Adipocyte (in vitro differentiated cells): ENCODE results near the gene UPK1A.
"Not testable (repeated sequence)": the region's sequence is repeated elsewhere in the genome, so short reads cannot be mapped to it uniquely, and the experiment has no call there.

Experiments used
- DNase-seq: peaks from one replicate; pipeline ENCODE4 v3.0.0-alpha.2; 2015; ENCODE audit warnings: low read depth
- H3K27me3 ChIP-seq: replicated peaks from 2 replicates; pipeline ENCODE4 v1.7.0; 2013; ENCODE audit warnings: mild to moderate bottlenecking, low read length, moderate library complexity; ENCODE audit not compliant: control insufficient read depth, insufficient read depth
- H3K36me3 ChIP-seq: 2 replicates; pipeline ENCODE4 v1.7.0; 2013; ENCODE audit warnings: low read length, mild to moderate bottlenecking, moderate library complexity; ENCODE audit not compliant: control insufficient read depth, insufficient read depth, severe bottlenecking
- H3K4me1 ChIP-seq: 2 replicates; pipeline ENCODE4 v1.7.0; 2013; ENCODE audit warnings: mild to moderate bottlenecking, low read length, moderate library complexity; ENCODE audit not compliant: control insufficient read depth, insufficient read depth
- H3K4me3 ChIP-seq: 2 replicates; pipeline ENCODE4 v1.7.0; 2013; ENCODE audit warnings: mild to moderate bottlenecking, low read length, moderate library complexity
- H3K9ac ChIP-seq: 2 replicates; pipeline ENCODE4 v1.7.0; 2013; ENCODE audit warnings: mild to moderate bottlenecking, low read length, moderate library complexity
- H3K9me3 ChIP-seq: 2 replicates; pipeline ENCODE4 v1.7.0; 2013; ENCODE audit warnings: mild to moderate bottlenecking, low read length, moderate library complexity; ENCODE audit not compliant: control insufficient read depth

UPK1A gene

GRCh38 chr19:35644987-35645679 is 21.2 kb upstream of the UPK1A start:
- no peaks in the 10 kb centered on the region for H3K9me3 ChIP-seq
- DNase-seq = peak; percentile 78
- H3K4me3 ChIP-seq = peak overlapping the region; percentile 81
- H3K9ac ChIP-seq = peak overlapping the region; percentile 83
- peaks cover 13% of the 10 kb centered on the region for H3K4me1 ChIP-seq
- no peaks in the 10 kb centered on the region for H3K36me3 ChIP-seq
- H3K27me3 ChIP-seq = no peaks in the 10 kb centered on the region

- no peak for DNase-seq
- peaks cover 3% of the 10 kb centered on the region for H3K36me3 ChIP-seq
- H3K27me3 ChIP-seq = no peaks in the 10 kb centered on the region
- H3K4me1 ChIP-seq = peaks cover 13% of the 10 kb centered on the region
- H3K9ac ChIP-seq = peak overlapping the region; percentile 6
- H3K4me3 ChIP-seq = no peak overlapping the region
- H3K9me3 ChIP-seq = no peaks in the 10 kb centered on the region
Observed at GRCh38 chr19:35645680-35646511, 20.4 kb upstream of the UPK1A start.

GRCh38 chr19:35648017-35648961 is 18.0 kb upstream of the UPK1A start, which contains the start of gene COX6B1:
TSS of gene COX6B1 (plus strand) at chr19:35648323. CDS start at chr19:35651244, 2,921 bp downstream.
- Histone ChIP-seq H3K4me1 (peaks cover 13% of the 10 kb centered on the region), H3K9ac (peak within 1 kb of the TSS; percentile 94), H3K9me3 (no peaks in the 10 kb centered on the region), H3K27me3 (no peaks in the 10 kb centered on the region), H3K4me3 (peak within 1 kb of the TSS; percentile 99), H3K36me3 (peaks cover 20% of the 10 kb centered on the region)
- DNase-seq = peak; percentile 99

- Histone ChIP-seq H3K36me3 (peaks cover 39% of the 10 kb centered on the region), H3K4me3 (no peak overlapping the region), H3K9me3 (no peaks in the 10 kb centered on the region), H3K4me1 (peaks cover 5% of the 10 kb centered on the region), H3K9ac (no peak overlapping the region), H3K27me3 (no peaks in the 10 kb centered on the region)
- DNase-seq = no peak
Observed at GRCh38 chr19:35650581-35650980, 15.7 kb upstream of the UPK1A start.

- H3K4me1 ChIP-seq, H3K9ac ChIP-seq, H3K4me3 ChIP-seq, DNase-seq, H3K9me3 ChIP-seq, H3K27me3 ChIP-seq: not testable (repeated sequence)
- peaks cover 79% of the 10 kb centered on the region for H3K36me3 ChIP-seq
Observed at GRCh38 chr19:35654828-35655227, 11.5 kb upstream of the UPK1A start.

GRCh38 chr19:35655600-35655999 is 10.7 kb upstream of the UPK1A start:
- Histone ChIP-seq H3K36me3 (peaks cover 82% of the 10 kb centered on the region), H3K4me1 (no peaks in the 10 kb centered on the region), H3K9me3 (no peaks in the 10 kb centered on the region), H3K27me3 (no peaks in the 10 kb centered on the region), H3K9ac (no peak overlapping the region), H3K4me3 (no peak overlapping the region)
- DNase-seq = no peak

GRCh38 chr19:35656700-35657099 is 9.6 kb upstream of the UPK1A start:
- H3K4me1 ChIP-seq = peaks cover 7% of the 10 kb centered on the region
- no peak for DNase-seq
- peaks cover 71% of the 10 kb centered on the region for H3K36me3 ChIP-seq

GRCh38 chr19:35657904-35658700 is 8.2 kb upstream of the UPK1A start:
- no peak overlapping the region for H3K9ac ChIP-seq
- no peak for DNase-seq
- H3K4me3 ChIP-seq = no peak overlapping the region
- H3K4me1 ChIP-seq = peaks cover 7% of the 10 kb centered on the region
- H3K27me3 ChIP-seq = no peaks in the 10 kb centered on the region
- peaks cover 62% of the 10 kb centered on the region for H3K36me3 ChIP-seq
- no peaks in the 10 kb centered on the region for H3K9me3 ChIP-seq

More at GRCh38 chr19:35656700-35657099, 9.6 kb upstream of the UPK1A start:
- Histone ChIP-seq H3K9me3 (no peaks in the 10 kb centered on the region), H3K27me3 (no peaks in the 10 kb centered on the region), H3K4me3 (no peak overlapping the region), H3K9ac (no peak overlapping the region)

GRCh38 chr19:35661995-35662340 is 4.3 kb upstream of the UPK1A start:
- Histone ChIP-seq H3K4me1 (peaks cover 11% of the 10 kb centered on the region), H3K9me3 (no peaks in the 10 kb centered on the region), H3K9ac (no peak overlapping the region), H3K4me3 (no peak overlapping the region), H3K36me3 (peaks cover 35% of the 10 kb centered on the region), H3K27me3 (no peaks in the 10 kb centered on the region)
- DNase-seq = no peak

GRCh38 chr19:35663981-35664380 is 2.3 kb upstream of the UPK1A start:
- no peak overlapping the region for H3K4me3 ChIP-seq
- peaks cover 4% of the 10 kb centered on the region for H3K27me3 ChIP-seq
- H3K36me3 ChIP-seq = peaks cover 16% of the 10 kb centered on the region
- peaks cover 11% of the 10 kb centered on the region for H3K4me1 ChIP-seq
- DNase-seq = no peak
- no peak overlapping the region for H3K9ac ChIP-seq
- no peaks in the 10 kb centered on the region for H3K9me3 ChIP-seq
